GM21723 (cell line): ENCODE measurements around the gene SDHC.
A peak's percentile ranks its signal among the peaks of the same experiment; 100 is the strongest.
"Not testable (repeated sequence)": the region's sequence is repeated elsewhere in the genome, so short reads cannot be mapped to it uniquely, and the experiment has no call there.

ENCODE experiments used
- ATAC-seq: cut with Tn5 transposase; IDR thresholded peaks from one replicate; pipeline ENCODE4 v1.9.1; 2021; ENCODE audit warnings: mild to moderate bottlenecking, moderate library complexity; ENCODE audit not compliant: unreplicated experiment

SDHC gene

GRCh38 chr1:161309868-161310267 lies 4.3 kb upstream of the SDHC start, which contains the start of gene MPZ:
TSS of gene MPZ (minus strand) at chr1:161309968. CDS start at chr1:161309905, 63 bp downstream.
- no peak for ATAC-seq

DNA sequence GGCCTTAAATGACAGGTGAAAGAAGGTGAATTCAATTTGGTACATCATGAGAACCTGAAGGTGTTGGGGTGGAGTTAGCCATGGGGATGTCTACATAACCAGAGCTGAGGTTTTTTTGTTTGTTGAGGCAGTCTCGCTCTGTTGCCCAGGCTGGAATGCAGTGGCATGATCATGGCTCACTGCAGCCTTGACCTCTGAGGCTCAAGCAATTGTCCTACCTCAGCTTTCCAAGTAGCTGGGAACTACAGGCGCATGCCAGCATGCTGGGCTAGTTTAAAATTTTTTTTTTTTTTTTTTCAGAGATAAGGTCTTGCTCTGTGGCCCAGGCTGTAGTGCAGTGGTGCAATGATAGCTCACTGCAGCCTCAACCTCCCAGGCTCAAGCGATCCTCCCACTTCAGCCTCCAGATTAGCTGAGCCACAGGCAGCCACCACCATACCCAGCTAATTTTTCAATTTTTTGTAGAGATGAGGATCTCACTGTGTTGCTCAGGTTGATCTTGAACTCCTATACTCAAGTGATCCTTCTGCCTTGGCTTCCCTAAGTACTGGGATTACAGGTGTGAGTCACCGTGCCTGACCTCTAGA lies 2.5 kb upstream of the SDHC start:
- ATAC-seq = no peak

DNA sequence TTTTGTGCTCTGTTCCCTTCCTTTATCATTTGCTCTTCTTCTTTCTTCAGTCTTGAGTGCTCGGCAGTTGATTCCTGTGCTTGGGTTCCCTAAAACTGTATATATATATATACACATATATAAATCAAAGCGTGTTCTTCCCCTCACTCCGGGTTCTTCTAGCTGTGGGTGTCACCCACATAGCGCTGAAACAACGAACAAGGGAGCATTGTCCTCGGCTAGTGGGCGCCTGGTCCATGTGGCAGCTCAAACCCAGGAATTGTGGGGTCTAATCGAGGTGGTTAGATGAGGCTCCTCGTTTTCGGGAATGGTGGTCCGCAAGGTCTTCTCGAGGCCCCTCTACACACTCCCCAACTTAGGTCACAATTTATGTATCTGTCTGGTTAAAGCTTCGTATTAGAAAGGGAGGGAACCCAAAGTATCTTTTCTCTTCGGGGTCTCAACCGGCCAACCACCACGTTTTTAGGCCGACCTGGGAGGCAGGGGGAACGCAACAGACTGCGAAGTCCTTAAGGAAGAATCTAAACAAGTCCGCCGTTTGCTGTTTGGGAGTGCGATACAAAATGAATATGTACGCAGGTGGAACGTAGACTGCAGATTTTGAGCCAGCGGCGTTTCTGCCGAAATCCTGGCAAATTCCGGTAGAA lies 504 bp upstream of the SDHC start:
- no peak for ATAC-seq

DNA sequence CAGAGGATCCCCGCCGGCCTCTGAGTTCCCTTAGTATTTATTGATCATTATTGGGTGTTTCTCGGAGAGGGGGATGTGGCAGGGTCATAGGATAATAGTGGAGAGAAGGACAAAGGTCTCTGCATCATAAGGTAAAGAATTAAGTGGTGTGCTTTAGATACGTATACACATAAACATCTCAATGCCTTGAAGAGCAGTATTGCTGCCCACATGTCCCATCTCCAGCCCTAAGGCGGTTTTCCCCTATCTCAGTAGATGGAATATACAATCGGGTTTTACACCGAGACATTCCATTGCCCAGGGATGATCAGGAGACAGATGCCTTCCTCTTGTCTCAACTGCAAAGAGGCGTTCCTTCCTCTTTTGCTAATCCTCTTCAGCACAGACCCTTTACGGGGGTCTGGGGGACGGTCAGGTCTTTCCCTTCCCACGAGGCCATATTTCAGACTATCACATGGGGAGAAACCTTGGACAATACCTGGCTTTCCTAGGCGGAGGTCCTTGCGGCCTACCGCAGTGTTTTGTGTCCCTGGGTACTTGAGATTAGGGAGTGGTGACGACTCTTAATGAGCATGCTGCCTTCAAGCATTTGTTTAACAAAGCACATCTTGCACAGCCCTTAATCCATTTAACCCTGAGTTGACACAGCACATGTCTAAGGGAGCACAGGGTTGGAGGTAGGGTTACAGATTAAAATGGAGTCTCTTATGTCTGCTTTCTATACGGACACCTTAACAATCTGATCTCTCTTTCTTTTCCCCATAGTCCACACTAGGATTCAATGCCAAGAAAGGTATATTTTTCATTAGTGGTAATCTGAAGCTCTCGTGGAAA lies 1.9 kb downstream of the SDHC start:
- not testable (repeated sequence) for ATAC-seq

GRCh38 chr1:161324020-161324419 lies 9.8 kb downstream of the SDHC start:
- no peak for ATAC-seq

DNA sequence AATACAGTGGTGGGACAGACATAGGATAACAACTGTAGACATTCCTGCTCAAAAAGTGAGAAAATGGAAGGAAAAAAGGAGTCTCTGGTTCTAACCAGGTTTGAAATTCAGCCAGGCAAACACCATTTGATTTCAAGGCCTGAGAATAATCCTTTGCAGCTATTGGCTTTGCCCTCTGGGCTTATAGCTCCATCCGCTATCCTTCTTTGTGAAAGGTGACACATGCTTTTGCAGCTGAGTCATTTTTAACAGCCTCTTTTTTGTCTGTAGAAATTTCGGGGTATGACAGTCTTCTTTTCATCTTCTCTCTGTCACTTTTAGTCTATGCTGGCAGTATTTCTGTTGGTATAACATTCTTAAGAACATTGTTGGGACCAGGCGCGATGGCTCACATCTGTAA lies 16.2 kb downstream of the SDHC start:
- no peak for ATAC-seq

DNA sequence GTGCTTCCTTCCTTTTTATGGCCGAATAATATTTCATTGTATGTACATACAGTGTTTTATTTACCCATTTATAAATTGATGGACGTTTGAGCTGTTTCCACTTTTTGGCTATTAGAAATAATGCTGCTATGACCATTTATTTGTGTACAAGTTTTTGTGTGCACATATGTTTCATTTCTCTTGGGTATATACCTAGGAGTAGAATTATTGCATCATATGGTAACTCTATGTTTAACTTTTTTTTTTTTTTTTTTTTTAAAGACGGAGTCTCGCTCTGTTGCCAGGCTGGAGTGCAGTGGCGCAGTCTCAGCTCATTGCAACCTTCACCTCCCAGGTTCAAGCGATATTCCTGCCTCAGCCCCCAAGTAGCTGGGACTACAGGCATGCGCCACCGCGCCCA lies 19.0 kb downstream of the SDHC start:
- ATAC-seq = no peak

- no peak for ATAC-seq
Observed at GRCh38 chr1:161335796-161336195, 21.6 kb downstream of the SDHC start.

GRCh38 chr1:161342177-161342576 lies 28.0 kb downstream of the SDHC start:
- ATAC-seq = no peak

DNA sequence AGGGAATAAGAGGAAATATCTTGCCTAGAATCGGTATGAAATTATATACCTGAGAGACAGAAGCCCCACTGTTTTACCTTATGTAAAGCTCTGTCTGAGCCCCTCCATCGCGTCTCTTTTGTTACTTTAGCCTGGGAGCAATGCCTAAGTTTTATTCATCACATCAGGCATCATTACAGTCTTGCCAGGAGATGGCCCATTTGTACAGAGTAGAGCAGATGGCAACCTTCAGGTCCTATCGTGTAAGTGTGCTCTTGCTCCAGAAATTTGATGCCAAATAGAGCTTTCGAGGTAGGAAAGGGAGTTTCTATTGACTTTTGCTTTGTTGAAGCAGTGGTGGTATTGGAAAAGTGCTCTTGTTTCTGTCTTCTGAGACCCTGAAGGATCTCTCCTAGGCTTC lies 28.6 kb downstream of the SDHC start:
- no peak for ATAC-seq

DNA sequence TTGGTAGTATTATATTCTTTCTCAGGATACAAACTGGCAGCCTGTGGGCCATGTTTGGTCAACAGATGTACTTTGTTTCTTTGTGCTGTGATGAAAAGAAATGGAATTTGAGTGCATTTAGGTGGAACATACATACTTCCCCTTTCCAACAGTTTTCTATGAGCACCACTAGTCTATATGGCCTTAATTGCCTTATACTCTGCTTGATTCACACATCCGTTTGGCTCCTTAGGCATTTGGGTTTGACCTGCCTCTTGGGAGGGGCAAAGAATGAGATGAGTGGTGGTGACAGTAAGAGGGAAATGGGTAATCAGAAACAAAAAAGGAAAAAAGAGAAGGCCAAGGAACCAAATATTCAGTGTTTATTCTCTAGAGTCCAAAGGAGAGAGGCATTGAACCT lies 36.5 kb downstream of the SDHC start:
- ATAC-seq = no peak

GRCh38 chr1:161351482-161351881 lies 37.3 kb downstream of the SDHC start:
- no peak for ATAC-seq

- no peak for ATAC-seq
Observed at GRCh38 chr1:161357073-161357472, 42.9 kb downstream of the SDHC start.

DNA sequence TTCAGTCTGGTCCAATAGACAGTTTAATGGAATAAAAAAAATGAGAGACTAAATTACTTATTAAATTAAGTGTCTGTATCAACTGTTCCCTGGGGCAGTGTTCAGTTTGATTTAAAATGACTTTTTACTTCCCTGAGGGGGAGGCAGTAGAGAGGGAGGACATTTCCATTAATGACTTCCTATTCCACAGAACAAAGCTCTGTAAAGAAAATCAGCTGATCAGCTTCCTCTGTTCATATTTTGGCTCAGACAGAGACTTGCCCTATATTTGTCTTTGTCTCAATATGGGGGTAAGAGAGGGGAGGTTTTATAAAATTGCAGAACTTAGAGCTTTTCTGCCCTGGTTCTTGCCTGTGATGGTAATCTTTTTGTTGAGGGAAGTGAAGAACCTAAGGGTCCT lies 45.1 kb downstream of the SDHC start:
- ATAC-seq = no peak

DNA sequence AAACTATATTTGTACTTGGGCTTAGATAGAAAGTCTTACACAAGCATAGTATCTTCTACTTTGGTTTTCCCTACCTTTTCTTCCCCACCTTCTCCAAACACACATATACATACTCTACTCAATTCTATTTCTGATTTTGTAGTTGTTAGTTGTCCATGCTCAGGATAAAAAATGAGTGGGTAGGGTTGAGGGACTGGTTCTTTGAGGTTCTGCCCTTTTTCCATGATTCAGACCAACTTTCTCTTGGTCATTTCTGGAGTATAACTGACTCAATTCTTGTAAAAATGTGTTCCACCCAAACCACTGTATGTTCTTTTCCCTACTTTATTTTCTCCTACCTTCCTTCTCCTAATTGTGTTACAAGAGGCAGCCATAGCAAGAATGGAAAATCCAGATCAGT lies 50.2 kb downstream of the SDHC start:
- no peak for ATAC-seq

- ATAC-seq = no peak
Observed at GRCh38 chr1:161365207-161365606, 51.0 kb downstream of the SDHC start.

- peak; percentile 98 for ATAC-seq
Observed at GRCh38 chr1:161367684-161368400, 53.7 kb downstream of the SDHC start, which contains the start of gene CFAP126. TSS of gene CFAP126 (minus strand) at chr1:161367876. CDS start at chr1:161367868, 8 bp downstream.

DNA sequence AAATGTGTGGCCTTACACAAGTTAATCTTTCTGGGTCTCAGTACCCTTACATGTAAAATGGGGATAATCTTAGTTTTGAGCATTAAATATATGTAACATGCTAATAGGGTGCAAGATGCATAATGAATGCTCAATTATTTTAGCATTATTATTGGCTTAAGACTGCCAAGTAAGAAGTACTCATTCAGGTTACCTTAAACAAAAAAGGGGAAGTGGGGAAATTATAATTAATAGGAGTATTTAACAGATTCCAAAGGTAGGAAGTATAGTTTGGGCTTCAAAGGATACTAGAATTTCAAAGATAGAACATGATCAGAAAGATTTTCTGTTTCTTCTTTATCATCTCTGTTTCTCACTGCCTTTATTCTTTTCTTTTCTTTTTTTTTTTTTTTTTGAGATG lies 59.3 kb downstream of the SDHC start:
- ATAC-seq = no peak

DNA sequence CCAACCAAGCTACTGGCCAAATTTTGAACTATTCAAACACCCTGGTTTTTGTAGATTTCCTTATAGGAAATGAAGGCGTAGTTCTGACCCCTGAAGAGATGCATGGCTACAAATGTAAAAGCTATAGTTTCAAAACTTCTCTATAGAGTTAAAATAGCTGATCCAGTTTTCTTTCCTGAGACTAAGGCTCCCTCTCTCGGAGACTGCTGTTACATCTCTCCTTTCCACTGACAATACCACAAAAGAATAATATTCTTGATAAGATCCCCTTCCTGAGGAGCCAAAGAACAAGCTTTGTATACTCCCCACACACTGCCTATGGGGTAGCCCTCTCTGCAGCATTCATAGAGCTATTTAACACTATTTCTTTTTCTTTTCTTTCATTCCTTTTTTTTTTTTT lies 60.2 kb downstream of the SDHC start:
- ATAC-seq = no peak

- no peak for ATAC-seq
Observed at GRCh38 chr1:161378014-161378413, 63.8 kb downstream of the SDHC start.

DNA sequence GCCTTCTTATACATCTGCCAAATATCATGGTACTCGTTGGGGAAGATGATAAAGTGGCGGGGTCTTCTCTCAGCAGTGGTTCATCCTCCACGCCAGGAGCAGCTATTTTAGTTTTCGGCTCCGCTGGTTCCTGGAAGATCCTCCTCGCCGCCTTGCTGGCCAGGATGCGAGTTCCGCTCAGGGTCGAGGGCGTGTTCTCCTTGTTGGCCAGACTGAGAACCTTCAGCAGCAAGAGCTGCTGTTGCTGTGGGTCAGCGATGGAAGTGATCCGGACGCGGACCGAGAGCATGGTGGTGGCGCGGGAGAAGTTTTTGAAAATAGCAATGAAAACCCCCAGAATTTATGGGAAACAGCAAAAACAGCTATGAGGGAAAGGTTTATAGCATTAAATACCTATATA lies 64.9 kb downstream of the SDHC start:
- no peak for ATAC-seq
